CD4-positive, alpha-beta T cell treated with Interleukin-17A for 4 hours (primary cell): ENCODE data around the gene ABCG4.
"Not testable (repeated sequence)": the region's sequence is repeated elsewhere in the genome, so short reads cannot be mapped to it uniquely, and the experiment has no call there.

ENCODE experiments used
- DNase-seq: peaks from one replicate; pipeline ENCODE4 v3.0.0-alpha.2; 2020; ENCODE audit warnings: mixed read lengths

ABCG4 gene

GRCh38 chr11:119155733-119156492 is 7.1 kb downstream of the ABCG4 start:
- DNase-seq, result peak; percentile 29

GRCh38 chr11:119156496-119156895 is 7.6 kb downstream of the ABCG4 start:
- no peak for DNase-seq

- DNase-seq, result no peak
Measured at GRCh38 chr11:119157063-119157462, 8.2 kb downstream of the ABCG4 start.

GRCh38 chr11:119158467-119158866 is 9.6 kb downstream of the ABCG4 start:
- no peak for DNase-seq

GRCh38 chr11:119160151-119160550 is 11.3 kb downstream of the ABCG4 start:
- DNase-seq, result no peak

GRCh38 chr11:119161871-119162270 is 13.0 kb downstream of the ABCG4 start:
- no peak for DNase-seq

- no peak for DNase-seq
Measured at GRCh38 chr11:119166368-119167076, 17.7 kb downstream of the ABCG4 start.

- not testable (repeated sequence) for DNase-seq
Measured at GRCh38 chr11:119167077-119167458, 18.2 kb downstream of the ABCG4 start.

GRCh38 chr11:119167933-119168332 is 19.1 kb downstream of the ABCG4 start:
- DNase-seq, result no peak

- DNase-seq, result peak; percentile 87
Measured at GRCh38 chr11:119168471-119169281, 19.8 kb downstream of the ABCG4 start, which contains the start of gene NLRX1. NLRX1 (plus strand) TSS chr11:119168725; CDS start chr11:119171404, 2,679 bp downstream.

- DNase-seq, result no peak
Measured at GRCh38 chr11:119169282-119169719, 20.4 kb downstream of the ABCG4 start.

- DNase-seq, result no peak
Measured at GRCh38 chr11:119172513-119172912, 23.7 kb downstream of the ABCG4 start.

GRCh38 chr11:119173453-119173852 is 24.6 kb downstream of the ABCG4 start:
- no peak for DNase-seq

- DNase-seq, result no peak
Measured at GRCh38 chr11:119175493-119176077, 26.7 kb downstream of the ABCG4 start.

GRCh38 chr11:119178166-119178680 is 29.4 kb downstream of the ABCG4 start:
- DNase-seq, result no peak

GRCh38 chr11:119179342-119179741 is 30.5 kb downstream of the ABCG4 start:
- no peak for DNase-seq

- no peak for DNase-seq
Measured at GRCh38 chr11:119179983-119180382, 31.1 kb downstream of the ABCG4 start.

- no peak for DNase-seq
Measured at GRCh38 chr11:119180729-119181676, 32.2 kb downstream of the ABCG4 start.

- no peak for DNase-seq
Measured at GRCh38 chr11:119181677-119182412, 33.0 kb downstream of the ABCG4 start.

GRCh38 chr11:119184399-119184798 is 35.5 kb downstream of the ABCG4 start:
- DNase-seq, result not testable (repeated sequence)
